HCT116 (cell line): ENCODE data around the gene KANSL1. TPM values are rescaled to one million over a fixed set of nuclear protein-coding genes. Genes with fewer than 3 reads are reported as not detected.

ENCODE experiments used
- ATAC-seq: fragments of 200-7000 bp; cut with Tn5 transposase; 2 replicates; pipeline ENCODE4 v1.9.1; 2020; ENCODE audit warnings: mild to moderate bottlenecking, moderate library complexity
- BruUV-seq: library from RNA; stranded (reverse); fragments of 400-500 nt; replicated peaks from 2 replicates; lab custom pipeline; 2021; lab: Mats Ljungman, UMichigan
- CTCF ChIA-PET: fragments of 300-600 bp; sonication (Branson Sonifier 250); formaldehyde crosslinking; loops from one replicate; lab custom pipeline; 2021; ENCODE audit warnings: antibody characterized with exemption; lab: Charles Lee
- POLR2A ChIA-PET: fragments of 300-600, 350-600 bp; sonication (Branson Sonifier 250); formaldehyde crosslinking; loops from one replicate; lab custom pipeline; 2021; ENCODE audit warnings: antibody characterized with exemption; lab: Charles Lee
- RAD21 ChIA-PET, 2 experiments: fragments of 300-600 bp; sonication (Branson Sonifier 250); formaldehyde crosslinking; loops; one replicate each; lab custom pipeline; 2023; ENCODE audit warnings: low total read pairs in 2 of 2; ENCODE audit not compliant: uncharacterized antibody in 2 of 2, unreplicated experiment in 2 of 2, low non-redundant PET in 1 of 2; lab: Charles Lee
- DNase-seq: peaks from one replicate; pipeline ENCODE4 v3.0.0-alpha.2; 2010; ENCODE audit warnings: low read depth, low spot score
- H2AFZ ChIP-seq: fragments of 200-600 bp; shearing (Covaris generic), sonication (generic); 2 replicates; pipeline ENCODE4 v1.6.1; 2017; ENCODE audit warnings: low read depth, mixed run types, mixed read lengths, antibody characterized with exemption, low read length; ENCODE audit not compliant: poor library complexity, severe bottlenecking
- H3K27ac ChIP-seq: 2 replicates; pipeline ENCODE4 v1.5.1; 2012; ENCODE audit warnings: low read depth, low read length
- H3K27me3 ChIP-seq: fragments of 200-600 bp; sonication (generic); 2 replicates; pipeline ENCODE4 v1.6.1; 2016; ENCODE audit warnings: mixed run types, low read length, mixed read lengths; ENCODE audit not compliant: insufficient read depth
- H3K36me3 ChIP-seq, 2 experiments: fragments of 200-500 bp in 1 of 2; fragments of 200-600 bp in 1 of 2; sonication (Bioruptor generic) in 1 of 2; sonication (generic) in 1 of 2; 2 replicates each; pipeline versions ENCODE4 v1.5.1 to v1.6.1; 2014 to 2016; ENCODE audit warnings: low read length in 2 of 2, inconsistent platforms in 1 of 2, mixed read lengths in 1 of 2, mixed run types in 1 of 2; ENCODE audit not compliant: insufficient read depth in 2 of 2, control insufficient read depth in 1 of 2
- H3K4me1 ChIP-seq, 2 experiments: fragments of 200-600 bp in 1 of 2; sonication (generic) in 1 of 2; 2 replicates each; pipeline versions ENCODE4 v1.5.1 to v1.6.1; 2012 to 2017; ENCODE audit warnings: low read length in 2 of 2, inconsistent platforms in 1 of 2, mild to moderate bottlenecking in 1 of 2, mixed read lengths in 1 of 2, mixed run types in 1 of 2, moderate library complexity in 1 of 2; ENCODE audit not compliant: insufficient read depth in 2 of 2, control insufficient read depth in 1 of 2
- H3K4me2 ChIP-seq: fragments of 200-600 bp; sonication (generic); 2 replicates; pipeline ENCODE4 v1.6.1; 2017; ENCODE audit warnings: mixed run types, low read length, mixed read lengths
- H3K4me3 ChIP-seq, 2 experiments: fragments of 200-600 bp in 1 of 2; sonication (generic) in 1 of 2; replicated peaks in 1 of 2; 2 replicates each; pipeline ENCODE4 v1.5.1; 2011 to 2016; ENCODE audit warnings: low read length in 2 of 2, control low read depth in 1 of 2, low read depth in 1 of 2, mild to moderate bottlenecking in 1 of 2, mixed read lengths in 1 of 2, mixed run types in 1 of 2
- H3K79me2 ChIP-seq: fragments of 200-600 bp; sonication (generic); 2 replicates; pipeline ENCODE4 v1.6.1; 2017; ENCODE audit warnings: mild to moderate bottlenecking, mixed run types, low read length, moderate library complexity, mixed read lengths; ENCODE audit not compliant: insufficient read depth
- H3K9ac ChIP-seq: fragments of 200-600 bp; sonication (generic); 2 replicates; pipeline ENCODE4 v1.6.1; 2016; ENCODE audit warnings: low read length, mixed read lengths
- H3K9me2 ChIP-seq: fragments of 200-600 bp; sonication (generic), shearing (Covaris generic); 2 replicates; pipeline ENCODE4 v1.6.1; 2017; ENCODE audit warnings: mixed run types, mild to moderate bottlenecking, moderate library complexity; ENCODE audit not compliant: insufficient read depth
- H3K9me3 ChIP-seq, 2 experiments: fragments of 200-500 bp in 1 of 2; fragments of 200-600 bp in 1 of 2; sonication (Bioruptor generic) in 1 of 2; sonication (generic) in 1 of 2; 2 replicates each; pipeline ENCODE4 v1.6.1; 2014 to 2017; ENCODE audit warnings: low read length in 2 of 2, mixed read lengths in 2 of 2, inconsistent platforms in 1 of 2, low read depth in 1 of 2, mild to moderate bottlenecking in 1 of 2, mixed run types in 1 of 2, moderate library complexity in 1 of 2; ENCODE audit not compliant: control insufficient read depth in 1 of 2, insufficient read depth in 1 of 2
- H4K20me1 ChIP-seq: fragments of 200-600 bp; sonication (generic), shearing (Covaris generic); 2 replicates; pipeline ENCODE4 v1.6.1; 2017; ENCODE audit warnings: mixed run types, mild to moderate bottlenecking, moderate library complexity; ENCODE audit not compliant: insufficient read depth
- CBX3 ChIP-seq: IDR thresholded peaks from 2 replicates; pipeline ENCODE4 v1.6.1; 2012; ENCODE audit warnings: low read depth
- CEBPB ChIP-seq: IDR thresholded peaks from 2 replicates; pipeline ENCODE4 v1.6.1; 2012; ENCODE audit warnings: low read depth
- CTCF ChIP-seq, 3 experiments: fragments of 200-600 bp in 1 of 3; sonication (generic) in 1 of 3; IDR thresholded peaks in 2 of 3; conservative IDR thresholded peaks in 1 of 3; 2 replicates each; pipeline ENCODE4 v1.5.1; 2012 to 2017; ENCODE audit warnings: low read depth in 2 of 3, low read length in 2 of 3, antibody characterized with exemption in 1 of 3, borderline replicate concordance in 1 of 3, control low read depth in 1 of 3, mild to moderate bottlenecking in 1 of 3, mixed read lengths in 1 of 3, mixed run types in 1 of 3, moderate library complexity in 1 of 3; ENCODE audit not compliant: insufficient read depth in 1 of 3
- EGR1 ChIP-seq: IDR thresholded peaks from 2 replicates; pipeline ENCODE4 v1.6.1; 2012; ENCODE audit warnings: low read depth
- EZH2 ChIP-seq: fragments of 200-600 bp; sonication (generic); IDR thresholded peaks from 2 replicates; pipeline ENCODE4 v1.6.1; 2017; ENCODE audit warnings: antibody characterized with exemption, mixed run types
- POLR2A ChIP-seq: IDR thresholded peaks from 2 replicates; pipeline ENCODE4 v1.7.0; 2011; ENCODE audit warnings: borderline replicate concordance; ENCODE audit not compliant: insufficient read depth, insufficient read length; ENCODE audit errors: extremely low read depth
- RAD21 ChIP-seq: IDR thresholded peaks from 2 replicates; pipeline ENCODE4 v1.6.1; 2012; ENCODE audit warnings: low read depth, mild to moderate bottlenecking
- SRF ChIP-seq: IDR thresholded peaks from 2 replicates; pipeline ENCODE4 v1.6.1; 2012; ENCODE audit warnings: low read depth
- TCF7L2 ChIP-seq: IDR thresholded peaks from 2 replicates; pipeline ENCODE4 v1.7.0; 2011; ENCODE audit warnings: borderline replicate concordance, inconsistent platforms; ENCODE audit not compliant: insufficient read depth, insufficient read length; ENCODE audit errors: extremely low read depth
- ZBTB33 ChIP-seq: IDR thresholded peaks from 2 replicates; pipeline ENCODE4 v1.6.1; 2011; ENCODE audit warnings: mild to moderate bottlenecking, low read length, moderate library complexity; ENCODE audit not compliant: insufficient replicate concordance; ENCODE audit errors: extremely low read depth
- ZNF274 ChIP-seq: fragments of 200-500 bp; sonication (Bioruptor generic); IDR thresholded peaks from 2 replicates; pipeline ENCODE4 v1.6.1; 2014; ENCODE audit warnings: mild to moderate bottlenecking, low read depth, low read length, inconsistent platforms
- intact Hi-C: fragments of 100-400 bp; cut with micrococcal nuclease; formaldehyde crosslinking; loops from 2 replicates; pipeline ENCODE4 v1.10.0; 2022
- total RNA-seq: library from RNA; stranded (reverse); gene quantifications from one replicate; pipeline ENCODE4 v1.2.1, GENCODE V29; 2021; ENCODE audit not compliant: unreplicated experiment

Gene KANSL1
- total RNA-seq, 1 experiment from 2014 or later = 77.5 TPM

- H3K4me3 ChIP-seq = no peak overlapping the region
- H3K79me2 ChIP-seq = no peaks in the 10 kb centered on the region
- POLR2A ChIA-PET = no interaction called here
- H3K36me3 ChIP-seq = peaks cover 9 to 12% of the 10 kb centered on the region in 2 experiments; a peak in 3 of 4 replicates
- TF ChIP-seq RAD21 = no peak
- no peak for TF ChIP-seq CEBPB
- no peak for TF ChIP-seq CBX3
- no peak for TF ChIP-seq CTCF (IDR thresholded peaks at IDR 0.05 in 2 of 3, conservative IDR thresholded peaks at IDR 0.05 in 1 of 3; ENCODE audit: borderline replicate concordance in 1 of 3, insufficient read depth in 1 of 3, low read depth in 2 of 3, low read length in 2 of 3)
- no peak for TF ChIP-seq EZH2
- TF ChIP-seq ZBTB33 = no peak
- TF ChIP-seq TCF7L2 = no peak
- TF ChIP-seq SRF = no peak
- no peak for TF ChIP-seq EGR1
- TF ChIP-seq ZNF274 = no peak
- no peak for TF ChIP-seq POLR2A
- no peaks in the 10 kb centered on the region for H3K4me1 ChIP-seq
- CTCF ChIA-PET = interaction anchor here (1.1 kb wide), 1 partner anchor 23 kb away, joined by 3 read pairs; no protein-coding TSS in a partner anchor
- H3K4me2 ChIP-seq = no peak overlapping the region
- no peaks in the 10 kb centered on the region for H3K9me2 ChIP-seq
- DNase-seq (no peak), ATAC-seq (no peak)
- RAD21 ChIA-PET = no interaction called here
- no peak overlapping the region for H3K27ac ChIP-seq
- no peak overlapping the region for H2AFZ ChIP-seq
- no peaks in the 10 kb centered on the region for H3K27me3 ChIP-seq
- BruUV-seq = no TSS peak
- no peak overlapping the region for H3K9ac ChIP-seq
- intact Hi-C loops = no loop called here
- H4K20me1 ChIP-seq = no peaks in the 10 kb centered on the region
- no peaks in the 10 kb centered on the region for H3K9me3 ChIP-seq
Measured at GRCh38 chr17:46020998-46021397, 172.2 kb downstream of the KANSL1 start.
